Right lobe of liver (tissue), 6 donors: ENCODE data around the gene SPRYD4. TPM values are rescaled to one million over a fixed set of nuclear protein-coding genes. Genes with fewer than 3 reads are reported as not detected.

Experiments used
- ATAC-seq, 4 donors: fragments of 200-7000 bp; cut with Tn5 transposase; one replicate each; pipeline ENCODE4 v1.9.1; 2020; ENCODE audit warnings: mild to moderate bottlenecking in 4 of 4, moderate library complexity in 4 of 4
- DNase-seq, 3 donors: peaks; one replicate each; pipeline ENCODE4 v3.0.0-alpha.2; 2020
- H3K27ac ChIP-seq, 3 donors: fragments of 200-600 bp; one replicate each; pipeline ENCODE4 v1.8.0; 2022
- H3K27me3 ChIP-seq, 2 donors: fragments of 200-600 bp; one replicate each; pipeline ENCODE4 v1.8.0; 2022
- H3K36me3 ChIP-seq, 4 donors: fragments of 200-600 bp; sonication (generic) in 1 of 4; one replicate each; pipeline versions ENCODE4 v1.5.1 to v1.8.0; 2017 to 2022; ENCODE audit warnings: control low read depth in 1 of 4
- H3K4me1 ChIP-seq, 4 donors: fragments of 200-600 bp; sonication (generic) in 1 of 4; one replicate each; pipeline versions ENCODE4 v1.5.1 to v1.8.0; 2017 to 2022; ENCODE audit warnings: control low read depth in 1 of 4
- H3K4me3 ChIP-seq, 3 donors: fragments of 200-600 bp; one replicate each; pipeline ENCODE4 v1.8.0; 2022
- H3K9me3 ChIP-seq, 4 donors: fragments of 200-600 bp; sonication (generic) in 1 of 4; one replicate each; pipeline versions ENCODE4 v1.5.1 to v1.8.0; 2017 to 2022; ENCODE audit warnings: control low read depth in 1 of 4
- CTCF ChIP-seq, 4 donors: fragments of 200-600 bp in 3 of 4; fragments of 450-650 bp in 1 of 4; IDR thresholded peaks; one replicate each; pipeline versions ENCODE4 v1.5.1 to v1.8.0; 2016 to 2022; ENCODE audit warnings: antibody characterized with exemption in 4 of 4, mild to moderate bottlenecking in 2 of 4
- POLR2A ChIP-seq: fragments of 450-650 bp; IDR thresholded peaks from one replicate; pipeline ENCODE4 v1.6.1; 2017; ENCODE audit warnings: antibody characterized with exemption, mild to moderate bottlenecking
- WGBS: methylation state at CpG from one replicate; pipeline ENCODE4 v1.1.6; 2018; ENCODE audit warnings: low coverage, low lambda C conversion rate; ENCODE audit not compliant: insufficient coverage; ENCODE audit errors: missing lambda C conversion rate; 5-methylcytosine and 5-hydroxymethylcytosine counted together
- intact Hi-C, 2 donors: fragments of 100-400 bp; cut with DNase I; formaldehyde crosslinking; loops; one replicate each; pipeline versions ENCODE4 v1.11.2 to v1.14.1; 2022
- total RNA-seq, 6 experiments: library from RNA; depleted of rRNA in 2 of 6; stranded (reverse); fragments of >200 nt in 2 of 6; fragmentation: NEBNext Ultra II Directional in 3 of 6; extraction: Animal tissue kit (Norgen Biotek cat#: 25700) in 3 of 6; gene quantifications; one replicate each; pipeline versions ENCODE4 v1.1.0 to v1.2.4, GENCODE V29; 2016 to 2023
- donor health status: DM: no; HTN: yes; CAD: no.
- donor health status: DM: no; HTN: no; CAD: no.
- donor health status: DM: no; HTN: no; CAD: no.
- donor health status: DM: no; HTN: yes; CAD: no.
- donor health status: DM: no; HTN: yes; CAD: no.

SPRYD4 gene
- total RNA-seq, 6 experiments from 2014 or later: 4.7 to 11.1 (median 7.8) TPM

- peaks cover 0 to 9% (median 3%) of the 10 kb centered on the region in 4 donors for H3K36me3 ChIP-seq
- no peak overlapping the region for H3K4me3 ChIP-seq
- no peaks in the 10 kb centered on the region for H3K9me3 ChIP-seq
- H3K27me3 ChIP-seq: no peaks in the 10 kb centered on the region
- no peak for DNase-seq
- no peak for TF ChIP-seq CTCF (IDR thresholded peaks at IDR 0.05)
- TF ChIP-seq POLR2A: no peak
- intact Hi-C loops: no loop called here
- peak overlapping the region; percentile 54 to 93 (median 88) for H3K27ac ChIP-seq
- no peak for ATAC-seq
- peaks cover 0 to 69% (median 14%) of the 10 kb centered on the region in 4 donors for H3K4me1 ChIP-seq
- 86% methylated on average over 2 of the region's 6 CpGs for WGBS
Measured at GRCh38 chr12:56477521-56478225, 9.3 kb downstream of the SPRYD4 start.

- DNase-seq (peak in 2 of 3 donors; percentile 67 to 69), ATAC-seq (peak in 1 of 4 donors; percentile 20)
- Histone ChIP-seq H3K4me1 (peaks cover 0 to 56% (median 14%) of the 10 kb centered on the region in 4 donors), H3K36me3 (no peaks in the 10 kb centered on the region), H3K27ac (peak overlapping the region in 2 of 3 donors; percentile 9 to 88), H3K27me3 (no peaks in the 10 kb centered on the region), H3K9me3 (no peaks in the 10 kb centered on the region), H3K4me3 (no peak overlapping the region)
- 28% methylated on average over 2 of the region's 7 CpGs for WGBS
- TF ChIP-seq POLR2A (no peak), CTCF (IDR thresholded peaks at IDR 0.05) (no peak)
- intact Hi-C loops: no loop called here
Measured at GRCh38 chr12:56479625-56480024, 11.2 kb downstream of the SPRYD4 start.

GRCh38 chr12:56484566-56484965, 16.2 kb downstream of the SPRYD4 start:
- ATAC-seq (no peak), DNase-seq (no peak)
- intact Hi-C loops: no loop called here
- Histone ChIP-seq H3K27me3 (no peaks in the 10 kb centered on the region), H3K36me3 (no peaks in the 10 kb centered on the region), H3K9me3 (no peaks in the 10 kb centered on the region), H3K4me1 (peaks cover 0 to 23% (median 2%) of the 10 kb centered on the region in 4 donors), H3K27ac (peak overlapping the region in 1 of 3 donors; percentile 45), H3K4me3 (no peak overlapping the region)
- 87% methylated on average over 1 of the region's 1 CpG for WGBS
- no peak for TF ChIP-seq POLR2A
- TF ChIP-seq CTCF (IDR thresholded peaks at IDR 0.05): no peak

- DNase-seq (no peak), ATAC-seq (peak in 2 of 4 donors; percentile 1 to 3)
- Histone ChIP-seq H3K9me3 (no peaks in the 10 kb centered on the region), H3K27ac (peak overlapping the region in 2 of 3 donors; percentile 75 to 92), H3K36me3 (no peaks in the 10 kb centered on the region), H3K4me1 (peaks cover 0 to 20% (median 2%) of the 10 kb centered on the region in 4 donors), H3K4me3 (peak overlapping the region; percentile 63 to 85 (median 76)), H3K27me3 (no peaks in the 10 kb centered on the region)
- intact Hi-C loops: no loop called here
- TF ChIP-seq CTCF (IDR thresholded peaks at IDR 0.05) (no peak), POLR2A (no peak)
- 51% methylated on average over 8 of the region's 12 CpGs for whole genome bisulfite sequencing
Measured at GRCh38 chr12:56486694-56487093, 18.3 kb downstream of the SPRYD4 start.
